ENCODE data around the gene STAC3. TPM values are rescaled to one million over a fixed set of nuclear protein-coding genes. Genes with fewer than 3 reads are reported as not detected.
A peak's percentile ranks its signal among the peaks of the same experiment; 100 is the strongest.
"Not testable (repeated sequence)": the region's sequence is repeated elsewhere in the genome, so short reads cannot be mapped to it uniquely, and the experiment has no call there.

Gene STAC3
- 1 to 10 TPM; 5.9 to 6.8 TPM for total RNA-seq
- polyA plus RNA-seq (2013, experiment 1 of 2) = 2.5 TPM
- polyA plus RNA-seq (2013, experiment 2 of 2) = 1.9 TPM
- long read RNA-seq, experiment 1 = 0 reads
- long read RNA-seq, experiment 2 = 0 reads
- long read RNA-seq, experiment 3 = 0 reads
- long read RNA-seq, experiment 4 = 0 reads

- H3K4me1 Mint-ChIP-seq = no peaks in the 10 kb centered on the region
- 84 to 89% methylated on average over 6 to 7 of the region's 7 CpGs for WGBS, 2 experiments (ENCODE audit: insufficient coverage in 1 of 2, insufficient read length in 1 of 2)
- no peak for TF ChIP-seq CTCF (conservative IDR thresholded peaks at IDR 0.05)
- Histone ChIP-seq H3K9me3 (ENCODE audit: control insufficient read depth, low read length) (no peaks in the 10 kb centered on the region), H3K4me3 (ENCODE audit: low read length) (no peak within 1 kb of the TSS), H3K9ac (ENCODE audit: extremely low read depth, low read length, poor library complexity, severe bottlenecking) (no peak within 1 kb of the TSS), H3K27me3 (ENCODE audit: control insufficient read depth, insufficient read depth, low read length, poor library complexity, severe bottlenecking) (no peaks in the 10 kb centered on the region), H3K27ac (ENCODE audit: low read depth, low read length) (no peak within 1 kb of the TSS), H3K4me1 (ENCODE audit: control insufficient read depth, insufficient read depth, low read length) (no peaks in the 10 kb centered on the region), H3K36me3 (ENCODE audit: control insufficient read depth, insufficient read depth, low read length) (peaks cover 11% of the 10 kb centered on the region)
- H3K9me3 Mint-ChIP-seq = no peaks in the 10 kb centered on the region
- H3K27ac Mint-ChIP-seq = no peak within 1 kb of the TSS
- no peaks in the 10 kb centered on the region for H3K27me3 Mint-ChIP-seq (ENCODE audit: insufficient read depth)
- H3K36me3 Mint-ChIP-seq (ENCODE audit: low read depth) = peaks cover 16% of the 10 kb centered on the region
- H3K4me3 Mint-ChIP-seq = no peak within 1 kb of the TSS
- peak; percentile 51 for DNase-seq
Measured at GRCh38 chr12:57250956-57251355, at the start of gene STAC3. Gene STAC3, minus strand, starts transcription at chr12:57251187. Its CDS starts 1,551 bp downstream, at chr12:57249636.

GRCh38 chr12:57299514-57300016, 48.6 kb upstream of the STAC3 start:
- Histone ChIP-seq H3K4me1 (ENCODE audit: control insufficient read depth, insufficient read depth, low read length) (no peaks in the 10 kb centered on the region), H3K27me3 (ENCODE audit: control insufficient read depth, insufficient read depth, low read length, poor library complexity, severe bottlenecking) (no peaks in the 10 kb centered on the region), H3K9me3 (ENCODE audit: control insufficient read depth, low read length) (no peaks in the 10 kb centered on the region), H3K27ac (ENCODE audit: low read depth, low read length) (no peak overlapping the region), H3K36me3 (ENCODE audit: control insufficient read depth, insufficient read depth, low read length) (peaks cover 62% of the 10 kb centered on the region), H3K9ac (ENCODE audit: extremely low read depth, low read length, poor library complexity, severe bottlenecking) (no peak overlapping the region), H3K4me3 (ENCODE audit: low read length) (no peak overlapping the region)
- WGBS, 2 experiments (ENCODE audit: insufficient coverage in 1 of 2, insufficient read length in 1 of 2) = 86 to 100% methylated on average over 1 of the region's 1 CpG
- no peak for DNase-seq
- Mint-ChIP-seq H3K27ac (no peak overlapping the region), H3K4me1 (no peaks in the 10 kb centered on the region), H3K27me3 (ENCODE audit: insufficient read depth) (no peaks in the 10 kb centered on the region), H3K36me3 (ENCODE audit: low read depth) (peaks cover 66% of the 10 kb centered on the region), H3K9me3 (no peaks in the 10 kb centered on the region), H3K4me3 (no peak overlapping the region)
- no peak for TF ChIP-seq CTCF (conservative IDR thresholded peaks at IDR 0.05)

- Mint-ChIP-seq H3K4me1 (no peaks in the 10 kb centered on the region), H3K36me3 (ENCODE audit: low read depth) (peaks cover 51% of the 10 kb centered on the region), H3K27me3 (ENCODE audit: insufficient read depth) (no peaks in the 10 kb centered on the region), H3K4me3 (no peak overlapping the region), H3K27ac (no peak overlapping the region), H3K9me3 (no peaks in the 10 kb centered on the region)
- no peak for DNase-seq
- Histone ChIP-seq H3K9me3 (ENCODE audit: control insufficient read depth, low read length) (no peaks in the 10 kb centered on the region), H3K27me3 (ENCODE audit: control insufficient read depth, insufficient read depth, low read length, poor library complexity, severe bottlenecking) (no peaks in the 10 kb centered on the region), H3K27ac (ENCODE audit: low read depth, low read length) (no peak overlapping the region), H3K9ac (ENCODE audit: extremely low read depth, low read length, poor library complexity, severe bottlenecking) (no peak overlapping the region), H3K4me1 (ENCODE audit: control insufficient read depth, insufficient read depth, low read length) (no peaks in the 10 kb centered on the region), H3K36me3 (ENCODE audit: control insufficient read depth, insufficient read depth, low read length) (peaks cover 75% of the 10 kb centered on the region), H3K4me3 (ENCODE audit: low read length) (no peak overlapping the region)
- 88 to 97% methylated on average over 2 to 3 of the region's 4 CpGs for WGBS, 2 experiments (ENCODE audit: insufficient coverage in 1 of 2, insufficient read length in 1 of 2)
- no peak for TF ChIP-seq CTCF (conservative IDR thresholded peaks at IDR 0.05)
Measured at GRCh38 chr12:57296291-57296690, 45.3 kb upstream of the STAC3 start.

- not testable (repeated sequence) for H3K9ac ChIP-seq (ENCODE audit: extremely low read depth, low read length, poor library complexity, severe bottlenecking); H3K9me3 ChIP-seq (ENCODE audit: control insufficient read depth, low read length); H3K4me1 ChIP-seq (ENCODE audit: control insufficient read depth, insufficient read depth, low read length); H3K4me3 Mint-ChIP-seq; H3K4me3 ChIP-seq (ENCODE audit: low read length); H3K9me3 Mint-ChIP-seq; H3K27me3 ChIP-seq (ENCODE audit: control insufficient read depth, insufficient read depth, low read length, poor library complexity, severe bottlenecking); H3K27me3 Mint-ChIP-seq (ENCODE audit: insufficient read depth); H3K4me1 Mint-ChIP-seq; H3K27ac ChIP-seq (ENCODE audit: low read depth, low read length); DNase-seq; H3K27ac Mint-ChIP-seq
- H3K36me3 Mint-ChIP-seq (ENCODE audit: low read depth) = peaks cover 52% of the 10 kb centered on the region
- peaks cover 58% of the 10 kb centered on the region for H3K36me3 ChIP-seq (ENCODE audit: control insufficient read depth, insufficient read depth, low read length)
- WGBS, 2 experiments (ENCODE audit: insufficient coverage in 1 of 2, insufficient read length in 1 of 2) = 93 to 96% methylated on average over 8 to 12 of the region's 12 CpGs
Measured at GRCh38 chr12:57282073-57282472, 31.1 kb upstream of the STAC3 start.
